Measurements from ENCODE around the gene ITIH1. TPM values are rescaled to one million over a fixed set of nuclear protein-coding genes. Genes with fewer than 3 reads are reported as not detected.

Gene ITIH1
- polyA plus RNA-seq, 1 donor from 2014 or later, result not detected

DNA sequence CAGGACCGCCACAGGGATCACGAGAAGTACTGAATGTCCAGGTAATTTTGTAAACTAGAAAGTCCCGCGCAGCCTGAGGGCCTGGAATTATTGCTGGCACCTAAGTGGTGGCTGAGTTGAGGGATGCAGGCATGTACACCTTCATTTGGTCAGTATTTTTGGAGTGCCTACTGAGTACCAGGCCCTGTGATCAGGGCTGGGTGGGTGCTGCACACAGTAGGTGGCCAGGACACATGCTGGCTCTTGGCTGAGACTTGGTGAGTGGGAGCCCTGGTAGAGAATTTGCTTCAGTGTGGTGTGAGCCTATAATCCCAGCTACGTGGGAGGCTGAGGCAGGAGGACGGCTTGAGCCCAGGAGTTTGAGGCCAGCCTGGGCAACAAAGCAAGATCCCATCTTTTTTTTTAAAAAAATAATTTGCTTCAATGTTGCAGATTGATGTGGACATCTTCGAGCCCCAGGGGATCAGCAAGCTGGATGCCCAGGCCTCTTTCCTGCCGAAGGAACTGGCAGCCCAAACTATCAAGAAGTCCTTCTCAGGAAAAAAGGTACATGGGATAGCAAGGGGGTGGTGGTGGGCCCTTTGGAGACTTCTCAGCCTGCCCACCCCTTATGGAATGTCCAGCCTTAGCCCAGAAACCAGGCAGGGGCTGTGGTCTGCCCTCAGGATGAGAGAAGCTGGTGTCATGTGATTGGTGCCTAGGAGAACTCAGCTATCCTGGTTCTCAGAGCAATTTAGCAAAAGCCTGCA is 2.6 kb downstream of the ITIH1 start:
- Mint-ChIP-seq H3K9me3 (no peaks in the 10 kb centered on the region), H3K27ac (peak overlapping the region; percentile 71 to 99 (median 95)), H3K27me3 (peaks cover 4% of the 10 kb centered on the region), H3K4me3 (peak overlapping the region in 3 of 4 donors; percentile 7 to 69 (median 50)), H3K36me3 (no peaks in the 10 kb centered on the region), H3K4me1 (peaks cover 7 to 12% (median 8%) of the 10 kb centered on the region in 3 donors)

DNA sequence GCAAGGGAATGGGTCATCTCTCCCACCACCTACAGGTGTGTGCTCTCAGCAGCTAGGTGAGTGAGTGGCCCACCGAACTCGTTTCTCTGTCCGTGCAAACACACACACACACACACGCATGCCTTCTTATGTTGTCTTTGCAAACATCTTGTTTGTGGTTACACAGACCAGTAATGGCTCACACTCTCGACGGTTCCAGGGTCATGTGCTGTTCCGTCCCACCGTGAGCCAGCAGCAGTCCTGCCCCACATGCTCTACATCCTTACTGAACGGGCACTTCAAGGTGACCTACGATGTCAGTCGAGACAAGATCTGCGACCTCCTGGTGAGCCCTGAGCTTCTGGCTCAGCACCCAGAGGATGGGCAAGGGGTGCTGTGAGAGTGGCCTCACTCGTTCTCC is 4.3 kb downstream of the ITIH1 start:
- H3K9me3 Mint-ChIP-seq, result no peaks in the 10 kb centered on the region
- H3K4me3 Mint-ChIP-seq, result no peak overlapping the region
- no peaks in the 10 kb centered on the region for H3K36me3 Mint-ChIP-seq
- H3K27me3 Mint-ChIP-seq, result peaks cover 4% of the 10 kb centered on the region
- peak overlapping the region in 1 of 3 donors; percentile 65 for H3K27ac Mint-ChIP-seq
- H3K4me1 Mint-ChIP-seq, result peaks cover 7 to 12% (median 8%) of the 10 kb centered on the region in 3 donors

DNA sequence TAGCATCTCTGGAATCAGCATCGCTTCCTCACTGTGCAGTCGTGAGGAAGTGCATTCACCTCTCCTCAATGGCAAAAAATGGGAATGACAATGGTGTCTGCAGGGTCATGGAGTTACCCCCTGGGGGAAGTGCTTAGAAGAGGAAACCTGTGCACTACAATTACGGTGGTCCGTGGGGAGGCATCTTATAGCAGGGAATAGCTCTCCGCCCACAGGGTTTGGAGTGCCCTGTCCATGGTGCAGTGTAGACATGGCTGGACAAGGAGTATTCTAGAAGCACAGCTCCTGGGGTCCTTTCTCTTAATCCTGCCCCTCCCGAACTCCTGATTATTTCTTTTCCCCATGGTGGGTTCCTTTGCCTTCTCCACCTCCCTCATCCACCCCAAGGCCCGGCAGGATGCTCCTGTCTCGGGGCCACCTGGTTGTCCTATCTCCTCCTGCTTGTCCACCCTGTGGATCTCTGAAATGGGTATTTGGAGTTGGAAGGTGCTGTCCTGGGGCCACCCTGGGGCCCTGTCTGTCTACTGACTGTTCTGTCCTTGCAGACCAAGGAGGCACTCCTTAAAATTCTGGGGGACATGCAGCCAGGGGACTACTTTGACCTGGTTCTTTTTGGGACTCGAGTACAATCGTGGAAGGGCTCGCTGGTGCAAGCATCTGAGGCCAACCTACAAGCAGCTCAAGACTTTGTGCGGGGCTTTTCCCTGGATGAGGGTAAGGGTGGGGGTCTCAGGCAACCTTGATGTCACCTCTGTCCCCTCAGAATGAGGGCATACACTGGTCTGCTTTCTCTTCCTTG is 5.2 kb downstream of the ITIH1 start:
- Mint-ChIP-seq H3K27ac (peak overlapping the region in 1 of 3 donors; percentile 88), H3K36me3 (no peaks in the 10 kb centered on the region), H3K4me3 (no peak overlapping the region), H3K4me1 (peaks cover 7 to 12% (median 8%) of the 10 kb centered on the region in 3 donors), H3K9me3 (no peaks in the 10 kb centered on the region), H3K27me3 (peaks cover 4% of the 10 kb centered on the region)

DNA sequence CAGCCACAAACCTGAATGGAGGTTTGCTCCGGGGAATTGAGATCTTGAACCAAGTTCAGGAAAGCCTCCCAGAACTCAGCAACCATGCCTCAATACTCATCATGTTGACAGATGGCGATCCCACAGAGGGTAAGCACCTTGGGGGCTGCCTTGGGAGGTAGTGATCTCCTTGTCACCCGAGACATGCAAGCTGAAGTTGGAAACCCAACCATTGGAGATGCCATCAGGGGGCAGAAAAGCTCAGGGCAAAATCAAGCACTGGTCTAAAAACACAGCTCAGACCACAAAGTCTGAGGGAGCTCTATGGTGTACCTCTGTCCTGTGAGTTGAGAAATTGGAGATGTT is 5.8 kb downstream of the ITIH1 start:
- Mint-ChIP-seq H3K9me3 (no peaks in the 10 kb centered on the region), H3K36me3 (no peaks in the 10 kb centered on the region), H3K27ac (no peak overlapping the region), H3K4me3 (no peak overlapping the region), H3K4me1 (peaks cover 7 to 12% (median 8%) of the 10 kb centered on the region in 3 donors), H3K27me3 (peaks cover 4% of the 10 kb centered on the region)

DNA sequence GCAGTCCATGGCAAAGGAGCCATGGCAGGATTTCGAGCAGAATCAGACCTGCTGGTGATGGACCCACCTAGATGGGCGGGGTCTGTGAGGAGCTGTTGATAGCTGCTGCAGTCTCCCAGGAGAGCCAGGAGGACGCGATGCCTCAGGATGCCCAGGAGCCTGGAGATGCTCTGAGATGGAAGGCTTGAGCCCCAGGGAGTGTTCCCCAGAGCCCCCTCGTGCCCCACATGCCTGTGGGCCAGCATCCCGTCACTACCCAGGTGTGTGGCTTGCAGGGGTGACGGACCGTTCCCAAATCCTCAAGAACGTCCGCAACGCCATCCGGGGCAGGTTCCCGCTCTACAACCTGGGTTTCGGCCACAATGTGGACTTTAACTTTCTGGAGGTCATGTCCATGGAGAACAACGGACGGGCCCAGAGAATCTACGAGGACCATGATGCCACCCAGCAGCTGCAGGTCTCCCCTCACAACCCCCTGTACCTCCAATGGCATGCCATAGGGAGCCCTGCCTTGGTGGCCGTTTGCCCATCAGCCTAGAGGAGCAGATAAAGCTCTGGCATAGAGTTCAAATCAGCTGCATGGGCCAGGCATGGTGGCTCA is 6.7 kb downstream of the ITIH1 start:
- no peaks in the 10 kb centered on the region for H3K9me3 Mint-ChIP-seq
- H3K4me3 Mint-ChIP-seq, result no peak overlapping the region
- peak overlapping the region in 1 of 3 donors; percentile 62 for H3K27ac Mint-ChIP-seq
- peaks cover 4% of the 10 kb centered on the region for H3K27me3 Mint-ChIP-seq
- H3K36me3 Mint-ChIP-seq, result no peaks in the 10 kb centered on the region
- peaks cover 7 to 10% (median 8%) of the 10 kb centered on the region in 3 donors for H3K4me1 Mint-ChIP-seq

DNA sequence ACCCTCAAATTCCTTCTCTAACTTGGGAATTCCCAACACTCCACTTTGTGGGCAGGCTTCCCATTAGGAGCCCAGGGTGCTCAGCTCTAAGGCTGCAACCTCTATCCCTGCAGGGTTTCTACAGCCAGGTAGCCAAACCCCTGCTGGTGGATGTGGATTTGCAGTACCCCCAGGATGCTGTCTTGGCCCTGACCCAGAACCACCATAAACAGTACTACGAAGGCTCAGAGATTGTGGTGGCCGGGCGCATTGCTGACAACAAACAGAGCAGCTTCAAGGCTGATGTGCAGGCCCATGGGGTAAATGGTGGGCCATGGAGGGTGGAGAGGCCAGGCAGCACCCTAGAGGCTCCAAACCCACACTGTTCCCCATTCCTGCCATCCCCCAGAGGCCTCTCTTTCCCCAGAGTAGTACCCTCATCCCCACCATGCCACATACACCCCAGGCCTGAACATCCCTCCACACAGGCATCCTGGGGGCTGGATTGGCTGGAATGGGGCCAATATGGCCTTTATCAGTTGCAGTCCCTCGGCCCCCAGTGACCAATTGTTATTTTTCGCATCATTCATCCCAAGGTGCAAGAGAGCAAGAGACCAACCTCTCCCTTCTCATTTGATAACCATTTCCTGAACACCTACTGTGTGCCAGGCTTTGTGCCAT is 7.7 kb downstream of the ITIH1 start:
- Mint-ChIP-seq H3K36me3 (peaks cover 2% of the 10 kb centered on the region), H3K27ac (no peak overlapping the region), H3K27me3 (peaks cover 4% of the 10 kb centered on the region), H3K4me1 (peaks cover 0 to 2% (median 2%) of the 10 kb centered on the region in 3 donors), H3K9me3 (no peaks in the 10 kb centered on the region), H3K4me3 (no peak overlapping the region)

DNA sequence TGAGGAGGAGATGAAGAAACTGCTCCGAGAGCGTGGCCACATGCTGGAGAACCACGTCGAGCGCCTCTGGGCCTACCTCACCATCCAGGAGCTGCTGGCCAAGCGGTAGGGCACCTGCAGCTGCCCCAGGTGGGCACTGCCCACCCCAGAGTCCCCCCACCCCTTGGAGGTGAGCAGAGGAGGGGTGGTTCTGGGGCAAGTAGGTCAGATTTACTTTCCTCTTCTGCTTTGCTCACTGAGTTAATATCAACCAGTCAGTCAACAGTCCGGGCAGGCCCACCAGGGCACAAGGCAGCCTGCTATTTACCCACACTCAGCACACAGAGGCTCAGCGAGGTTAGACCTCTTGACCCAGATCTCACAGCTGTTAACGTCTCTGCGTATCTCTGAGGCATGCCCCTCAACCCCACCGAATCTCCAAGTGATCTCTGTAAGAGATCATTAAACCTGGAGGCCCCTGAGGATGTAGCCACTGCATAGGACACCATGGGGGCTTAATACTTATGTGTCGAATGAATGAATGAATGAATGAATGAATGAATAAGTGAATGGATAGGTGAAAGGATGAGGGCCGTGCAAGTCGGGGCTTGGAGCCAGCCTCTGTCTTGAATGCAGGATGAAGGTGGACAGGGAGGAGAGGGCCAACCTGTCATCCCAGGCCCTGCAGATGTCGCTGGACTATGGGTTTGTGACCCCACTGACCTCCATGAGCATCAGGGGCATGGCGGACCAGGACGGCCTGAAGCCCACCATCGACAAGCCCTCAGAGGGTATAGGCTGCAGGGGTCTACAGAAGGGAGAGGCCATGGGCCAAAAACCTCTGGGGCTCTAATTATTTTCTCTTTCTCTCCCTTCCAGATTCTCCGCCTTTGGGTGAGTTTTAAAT is 9.2 kb downstream of the ITIH1 start:
- H3K4me1 Mint-ChIP-seq, result no peaks in the 10 kb centered on the region
- H3K4me3 Mint-ChIP-seq, result no peak overlapping the region
- H3K9me3 Mint-ChIP-seq, result no peaks in the 10 kb centered on the region
- H3K27ac Mint-ChIP-seq, result no peak overlapping the region
- peaks cover 4% of the 10 kb centered on the region for H3K27me3 Mint-ChIP-seq
- peaks cover 2% of the 10 kb centered on the region for H3K36me3 Mint-ChIP-seq

DNA sequence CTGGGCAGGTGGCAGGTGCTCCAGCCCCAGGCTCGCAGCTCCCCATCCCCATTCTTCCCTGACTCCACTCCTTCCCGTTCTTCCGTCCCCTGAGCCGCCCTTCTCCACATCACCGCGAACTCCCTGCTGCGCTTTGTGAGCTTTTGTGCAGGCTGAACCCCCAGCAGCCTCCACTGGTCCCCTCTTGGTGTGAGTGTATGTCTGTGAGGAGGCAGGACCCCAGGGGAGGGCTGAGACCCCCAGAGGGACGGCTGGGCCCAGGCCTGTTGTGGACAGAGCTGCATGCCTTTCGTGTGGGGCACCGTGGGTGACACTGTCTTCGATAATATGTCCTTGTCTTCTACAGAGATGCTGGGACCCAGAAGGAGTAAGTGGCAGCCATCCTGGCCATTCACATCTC is 9.8 kb downstream of the ITIH1 start:
- H3K36me3 Mint-ChIP-seq, result peaks cover 2% of the 10 kb centered on the region
- H3K9me3 Mint-ChIP-seq, result no peaks in the 10 kb centered on the region
- peaks cover 4% of the 10 kb centered on the region for H3K27me3 Mint-ChIP-seq
- no peaks in the 10 kb centered on the region for H3K4me1 Mint-ChIP-seq
- H3K27ac Mint-ChIP-seq, result peak overlapping the region in 1 of 3 donors; percentile 23
- H3K4me3 Mint-ChIP-seq, result no peak overlapping the region

DNA sequence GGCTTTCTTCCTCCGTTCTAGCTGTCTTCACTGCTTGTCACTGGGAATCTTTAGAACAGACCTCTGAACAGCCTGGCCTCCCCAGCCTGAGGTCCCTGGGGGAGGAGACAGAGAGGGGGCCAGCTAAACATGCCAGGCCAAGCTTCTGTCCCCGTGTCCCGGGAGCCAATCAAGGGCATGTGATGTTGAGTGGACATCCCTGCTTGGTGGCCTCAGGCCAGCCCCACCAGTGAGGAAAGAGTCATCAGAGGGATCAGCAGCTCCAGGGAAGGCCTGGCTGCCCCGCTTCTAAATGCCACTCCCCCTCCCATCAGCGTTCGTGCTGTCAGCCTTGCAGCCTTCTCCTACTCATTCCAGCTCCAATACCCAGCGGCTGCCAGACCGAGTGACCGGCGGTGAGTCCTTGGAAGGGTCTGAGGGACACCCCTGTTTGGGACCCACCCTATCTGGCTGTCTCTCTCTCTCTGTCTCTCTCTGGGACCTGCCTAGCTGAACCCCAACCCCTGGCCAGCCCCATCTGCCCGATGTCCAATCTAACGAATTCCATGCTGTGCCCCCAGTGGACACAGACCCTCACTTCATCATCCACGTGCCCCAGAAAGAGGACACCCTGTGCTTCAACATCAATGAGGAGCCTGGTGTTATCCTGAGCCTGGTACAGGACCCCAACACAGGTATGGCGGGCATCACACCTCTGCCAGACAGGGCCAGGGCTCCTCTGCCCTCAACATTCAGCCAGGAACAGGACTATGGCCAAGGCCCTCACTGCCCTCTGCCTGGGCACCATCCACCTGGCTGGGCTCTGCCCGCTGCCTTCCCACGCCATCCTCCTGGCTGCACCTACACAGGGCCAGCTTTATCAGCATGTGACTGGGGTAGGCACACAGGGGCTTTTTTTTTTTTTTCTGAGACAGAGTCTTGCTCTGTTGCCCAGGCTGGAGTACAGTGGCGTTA is 10.6 kb downstream of the ITIH1 start:
- Mint-ChIP-seq H3K36me3 (peaks cover 2% of the 10 kb centered on the region), H3K27me3 (peaks cover 4% of the 10 kb centered on the region), H3K4me1 (no peaks in the 10 kb centered on the region), H3K9me3 (no peaks in the 10 kb centered on the region), H3K4me3 (no peak overlapping the region), H3K27ac (peak overlapping the region in 1 of 3 donors; percentile 23)

DNA sequence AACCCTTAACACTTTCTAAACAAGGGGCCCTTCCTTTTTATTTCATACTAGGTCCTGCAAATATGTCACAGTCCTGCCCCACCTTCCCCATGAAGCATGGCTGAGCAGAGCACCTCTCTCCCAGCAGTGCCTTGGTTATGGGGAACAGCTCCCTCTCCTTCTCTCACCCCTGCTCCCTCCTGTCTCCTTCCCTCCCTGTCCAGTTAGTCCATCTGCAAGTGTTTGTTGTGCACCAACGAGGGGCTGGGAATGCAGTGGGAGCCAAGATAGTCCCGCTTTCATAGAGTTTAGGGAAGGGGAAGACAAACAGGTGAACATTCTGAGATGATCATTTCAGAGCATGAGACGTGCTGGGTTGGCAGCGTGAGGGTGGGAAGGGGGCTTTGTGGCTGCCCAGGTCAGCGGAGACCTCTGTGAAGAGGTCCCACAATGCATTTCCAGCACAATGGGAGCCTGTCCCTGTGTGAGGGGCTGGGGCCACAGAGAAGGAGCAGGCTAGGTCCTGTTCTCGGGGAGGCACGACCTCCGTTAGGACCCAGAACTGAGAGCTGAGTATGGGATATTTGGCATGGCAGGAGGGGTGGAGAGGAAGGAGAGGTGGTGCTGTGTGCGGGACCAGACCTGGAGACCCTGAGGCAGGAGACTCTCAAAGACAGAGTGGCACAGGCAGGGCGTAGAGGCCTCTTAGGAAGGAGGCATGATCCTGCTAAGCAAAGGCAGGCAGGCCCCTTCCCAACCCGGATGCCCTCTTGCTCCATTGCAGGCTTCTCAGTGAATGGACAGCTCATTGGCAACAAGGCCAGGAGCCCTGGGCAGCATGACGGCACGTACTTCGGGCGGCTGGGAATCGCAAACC is 11.7 kb downstream of the ITIH1 start:
- no peaks in the 10 kb centered on the region for H3K4me1 Mint-ChIP-seq
- H3K9me3 Mint-ChIP-seq, result no peaks in the 10 kb centered on the region
- H3K4me3 Mint-ChIP-seq, result no peak overlapping the region
- H3K27me3 Mint-ChIP-seq, result peaks cover 4% of the 10 kb centered on the region
- no peak overlapping the region for H3K27ac Mint-ChIP-seq
- H3K36me3 Mint-ChIP-seq, result peaks cover 2% of the 10 kb centered on the region

DNA sequence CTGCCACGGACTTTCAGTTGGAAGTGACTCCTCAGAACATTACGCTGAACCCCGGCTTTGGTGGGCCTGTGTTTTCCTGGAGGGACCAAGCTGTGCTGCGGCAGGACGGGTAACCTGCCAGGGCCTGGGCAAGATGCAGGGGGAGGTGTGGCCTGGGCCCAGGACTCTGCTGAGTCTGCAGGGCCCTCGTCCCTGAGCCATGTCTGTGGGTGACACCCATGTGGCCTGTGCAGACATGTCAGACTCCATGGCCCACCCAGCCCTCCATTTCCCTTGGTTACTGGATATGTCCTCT is 12.3 kb downstream of the ITIH1 start:
- Mint-ChIP-seq H3K4me1 (no peaks in the 10 kb centered on the region), H3K36me3 (peaks cover 2% of the 10 kb centered on the region), H3K4me3 (no peak overlapping the region), H3K27ac (no peak overlapping the region), H3K9me3 (no peaks in the 10 kb centered on the region), H3K27me3 (peaks cover 2% of the 10 kb centered on the region)

DNA sequence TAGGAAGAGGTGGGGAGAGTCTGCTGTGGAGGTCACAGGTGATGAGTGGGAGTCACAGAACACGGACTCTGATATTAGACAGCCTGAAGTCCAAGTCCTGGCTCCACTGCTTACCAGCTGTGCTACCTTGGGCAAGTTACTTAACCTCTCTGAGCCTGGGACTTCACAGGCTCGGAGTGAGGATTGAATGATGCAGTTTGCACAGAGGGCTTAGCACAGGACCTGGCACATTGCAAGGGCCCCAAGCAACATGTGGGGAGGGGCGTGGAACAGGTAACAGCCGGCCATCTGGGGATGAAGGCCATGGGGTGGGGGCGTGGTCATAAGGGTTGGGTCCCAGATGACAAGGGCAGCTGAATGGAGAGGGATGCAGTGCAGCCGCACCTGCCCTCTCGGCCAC is 12.9 kb downstream of the ITIH1 start:
- H3K9me3 Mint-ChIP-seq, result no peaks in the 10 kb centered on the region
- H3K27ac Mint-ChIP-seq, result no peak overlapping the region
- H3K4me3 Mint-ChIP-seq, result no peak overlapping the region
- no peaks in the 10 kb centered on the region for H3K27me3 Mint-ChIP-seq
- H3K36me3 Mint-ChIP-seq, result peaks cover 2% of the 10 kb centered on the region
- H3K4me1 Mint-ChIP-seq, result no peaks in the 10 kb centered on the region

DNA sequence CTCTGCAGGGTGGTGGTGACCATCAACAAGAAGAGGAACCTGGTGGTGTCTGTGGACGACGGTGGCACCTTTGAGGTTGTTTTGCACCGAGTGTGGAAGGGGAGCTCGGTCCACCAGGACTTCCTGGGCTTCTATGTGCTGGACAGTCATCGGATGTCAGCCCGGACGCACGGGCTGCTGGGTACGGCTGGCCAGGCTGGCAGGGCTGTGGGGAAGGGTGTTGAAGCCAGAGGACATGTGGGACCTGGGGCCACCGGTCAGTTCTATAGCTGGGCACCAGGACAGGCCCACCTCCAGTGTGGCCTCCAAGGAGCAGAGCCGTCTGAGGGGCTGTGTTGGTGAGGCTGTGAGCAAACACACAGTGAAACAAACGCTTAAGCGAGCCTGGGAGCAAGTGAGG is 13.3 kb downstream of the ITIH1 start:
- Mint-ChIP-seq H3K4me3 (no peak overlapping the region), H3K27me3 (no peaks in the 10 kb centered on the region), H3K36me3 (peaks cover 2% of the 10 kb centered on the region), H3K9me3 (no peaks in the 10 kb centered on the region), H3K4me1 (no peaks in the 10 kb centered on the region), H3K27ac (no peak overlapping the region)
